ENCODE measurements around the gene CCT8.

CCT8 gene

GRCh38 chr21:29056005-29056404, 17.4 kb downstream of the CCT8 start:
- TF ChIP-seq GATA2 (IDR thresholded peaks at IDR 0.05; ENCODE audit: low read depth, low read length) (no peak), GATA3 (IDR thresholded peaks at IDR 0.05; ENCODE audit: low read depth, low read length) (no peak)

GRCh38 chr21:29055080-29055479, 18.4 kb downstream of the CCT8 start:
- TF ChIP-seq GATA3 (IDR thresholded peaks at IDR 0.05; ENCODE audit: low read depth, low read length) (no peak), GATA2 (IDR thresholded peaks at IDR 0.05; ENCODE audit: low read depth, low read length) (no peak)

- TF ChIP-seq GATA2 (IDR thresholded peaks at IDR 0.05; ENCODE audit: low read depth, low read length) (no peak), GATA3 (IDR thresholded peaks at IDR 0.05; ENCODE audit: low read depth, low read length) (no peak)
These were observed 19.8 kb downstream of the CCT8 start for GRCh38 chr21:29053656-29054055.

- TF ChIP-seq GATA2 (IDR thresholded peaks at IDR 0.05; ENCODE audit: low read depth, low read length) (no peak), GATA3 (IDR thresholded peaks at IDR 0.05; ENCODE audit: low read depth, low read length) (no peak)
These were observed 20.4 kb downstream of the CCT8 start for GRCh38 chr21:29053011-29053553.

- TF ChIP-seq GATA2 (IDR thresholded peaks at IDR 0.05; ENCODE audit: low read depth, low read length) (no peak), GATA3 (IDR thresholded peaks at IDR 0.05; ENCODE audit: low read depth, low read length) (no peak)
These were observed 21.2 kb downstream of the CCT8 start for GRCh38 chr21:29052224-29052623.

GRCh38 chr21:29034678-29035077, 38.8 kb downstream of the CCT8 start:
- TF ChIP-seq GATA2 (IDR thresholded peaks at IDR 0.05; ENCODE audit: low read depth, low read length) = no peak
- TF ChIP-seq GATA3 (IDR thresholded peaks at IDR 0.05; ENCODE audit: low read depth, low read length) = no peak

- no peak for TF ChIP-seq GATA3 (IDR thresholded peaks at IDR 0.05; ENCODE audit: low read depth, low read length)
These were observed 39.6 kb downstream of the CCT8 start for GRCh38 chr21:29033871-29034270.

- TF ChIP-seq GATA2 (IDR thresholded peaks at IDR 0.05; ENCODE audit: low read depth, low read length) = no peak
- no peak for TF ChIP-seq GATA3 (IDR thresholded peaks at IDR 0.05; ENCODE audit: low read depth, low read length)
These were observed 40.1 kb downstream of the CCT8 start for GRCh38 chr21:29033301-29033700.

GRCh38 chr21:29030909-29031308, 42.5 kb downstream of the CCT8 start:
- no peak for TF ChIP-seq GATA3 (IDR thresholded peaks at IDR 0.05; ENCODE audit: low read depth, low read length)
- TF ChIP-seq GATA2 (IDR thresholded peaks at IDR 0.05; ENCODE audit: low read depth, low read length) = no peak

GRCh38 chr21:29029524-29029923, 43.9 kb downstream of the CCT8 start:
- no peak for TF ChIP-seq GATA3 (IDR thresholded peaks at IDR 0.05; ENCODE audit: low read depth, low read length)
- no peak for TF ChIP-seq GATA2 (IDR thresholded peaks at IDR 0.05; ENCODE audit: low read depth, low read length)

GRCh38 chr21:29025328-29025713, 48.1 kb downstream of the CCT8 start:
- TF ChIP-seq GATA2 (IDR thresholded peaks at IDR 0.05; ENCODE audit: low read depth, low read length) = no peak
- TF ChIP-seq GATA3 (IDR thresholded peaks at IDR 0.05; ENCODE audit: low read depth, low read length) = no peak

- TF ChIP-seq GATA2 (IDR thresholded peaks at IDR 0.05; ENCODE audit: low read depth, low read length) (no peak), GATA3 (IDR thresholded peaks at IDR 0.05; ENCODE audit: low read depth, low read length) (no peak)
These were observed 48.7 kb downstream of the CCT8 start, which contains the start of gene USP16 for GRCh38 chr21:29024474-29025327. TSS of gene USP16 (plus strand) at chr21:29024668. CDS start at chr21:29027914, 3,246 bp downstream.

- TF ChIP-seq GATA3 (IDR thresholded peaks at IDR 0.05; ENCODE audit: low read depth, low read length) = no peak
- TF ChIP-seq GATA2 (IDR thresholded peaks at IDR 0.05; ENCODE audit: low read depth, low read length) = no peak
These were observed 51.3 kb downstream of the CCT8 start for GRCh38 chr21:29022166-29022565.

- no peak for TF ChIP-seq GATA3 (IDR thresholded peaks at IDR 0.05; ENCODE audit: low read depth, low read length)
- TF ChIP-seq GATA2 (IDR thresholded peaks at IDR 0.05; ENCODE audit: low read depth, low read length) = 0 out of 2 replicates have a peak, but pooled peaks have one; percentile 6
These were observed 54.9 kb downstream of the CCT8 start for GRCh38 chr21:29018540-29018939.

- TF ChIP-seq GATA2 (IDR thresholded peaks at IDR 0.05; ENCODE audit: low read depth, low read length) (no peak), GATA3 (IDR thresholded peaks at IDR 0.05; ENCODE audit: low read depth, low read length) (no peak)
These were observed 55.7 kb downstream of the CCT8 start for GRCh38 chr21:29017639-29018237.

Data from SH-SY5Y (cell line).